Mesendoderm (in vitro differentiated cells): Measurements from ENCODE around the gene TMTC1.

Source experiments
- DNase-seq: peaks from one replicate; pipeline ENCODE4 v3.0.0; 2013
- H2AK5ac ChIP-seq: 2 replicates; pipeline ENCODE4 v1.6.1; 2013; ENCODE audit warnings: low read length, inconsistent platforms
- H2BK120ac ChIP-seq: 2 replicates; pipeline ENCODE4 v1.6.1; 2013; ENCODE audit warnings: low read depth, mild to moderate bottlenecking, low read length, moderate library complexity, mixed read lengths
- H2BK15ac ChIP-seq: replicated peaks from 2 replicates; pipeline ENCODE4 v1.6.1; 2013; ENCODE audit warnings: low read depth, mild to moderate bottlenecking, moderate library complexity
- H2BK5ac ChIP-seq: 2 replicates; pipeline ENCODE4 v1.6.1; 2013; ENCODE audit warnings: low read length, inconsistent platforms
- H3K18ac ChIP-seq: 2 replicates; pipeline ENCODE4 v1.6.1; 2013; ENCODE audit warnings: mild to moderate bottlenecking, low read length, mixed read lengths
- H3K23ac ChIP-seq: one replicate; pipeline ENCODE4 v1.6.1; 2013; ENCODE audit warnings: low read length
- H3K27ac ChIP-seq: 2 replicates; pipeline ENCODE4 v1.5.1; 2013; ENCODE audit warnings: low read depth, mild to moderate bottlenecking, inconsistent platforms, low read length, moderate library complexity
- H3K27me3 ChIP-seq: 2 replicates; pipeline ENCODE4 v1.6.1; 2013; ENCODE audit warnings: low read length, control low read depth, mild to moderate bottlenecking, inconsistent platforms; ENCODE audit not compliant: insufficient read depth, poor library complexity
- H3K36me3 ChIP-seq: 2 replicates; pipeline ENCODE4 v1.6.1; 2013; ENCODE audit warnings: low read length, inconsistent platforms; ENCODE audit not compliant: control insufficient read depth, insufficient read depth
- H3K4ac ChIP-seq: one replicate; pipeline ENCODE4 v1.6.1; 2013; ENCODE audit warnings: low read depth, mild to moderate bottlenecking, low read length, moderate library complexity
- H3K4me1 ChIP-seq: 2 replicates; pipeline ENCODE4 v1.6.1; 2013; ENCODE audit warnings: low read depth, low read length, inconsistent platforms; ENCODE audit not compliant: control insufficient read depth
- H3K4me2 ChIP-seq: 2 replicates; pipeline ENCODE4 v1.6.1; 2013; ENCODE audit warnings: low read length
- H3K4me3 ChIP-seq: 2 replicates; pipeline ENCODE4 v1.5.1; 2013; ENCODE audit warnings: mild to moderate bottlenecking, low read length
- H3K56ac ChIP-seq: one replicate; pipeline ENCODE4 v1.6.1; 2013; ENCODE audit warnings: low read length
- H3K79me1 ChIP-seq: 2 replicates; pipeline ENCODE4 v1.6.1; 2013; ENCODE audit warnings: low read length, inconsistent platforms
- H3K79me2 ChIP-seq: 2 replicates; pipeline ENCODE4 v1.6.1; 2013; ENCODE audit warnings: mild to moderate bottlenecking, low read length; ENCODE audit not compliant: control insufficient read depth, insufficient read depth
- H3K9ac ChIP-seq: 2 replicates; pipeline ENCODE4 v1.6.1; 2013; ENCODE audit warnings: low read length, inconsistent platforms
- H4K5ac ChIP-seq: one replicate; pipeline ENCODE4 v1.6.1; 2013; ENCODE audit warnings: low read length
- H4K8ac ChIP-seq: one replicate; pipeline ENCODE4 v1.6.1; 2013; ENCODE audit warnings: low read depth, mild to moderate bottlenecking, control low read depth, low read length, moderate library complexity
- WGBS: extraction: QIAGEN DNeasy Blood & Tissue Kit; methylation state at CpG from one replicate; pipeline ENCODE4 v1.1.7; 2013; ENCODE audit warnings: low lambda C conversion rate, missing lambda C conversion rate; ENCODE audit not compliant: insufficient coverage; ENCODE audit errors: extremely low coverage; 5-methylcytosine and 5-hydroxymethylcytosine counted together

TMTC1 gene

DNA sequence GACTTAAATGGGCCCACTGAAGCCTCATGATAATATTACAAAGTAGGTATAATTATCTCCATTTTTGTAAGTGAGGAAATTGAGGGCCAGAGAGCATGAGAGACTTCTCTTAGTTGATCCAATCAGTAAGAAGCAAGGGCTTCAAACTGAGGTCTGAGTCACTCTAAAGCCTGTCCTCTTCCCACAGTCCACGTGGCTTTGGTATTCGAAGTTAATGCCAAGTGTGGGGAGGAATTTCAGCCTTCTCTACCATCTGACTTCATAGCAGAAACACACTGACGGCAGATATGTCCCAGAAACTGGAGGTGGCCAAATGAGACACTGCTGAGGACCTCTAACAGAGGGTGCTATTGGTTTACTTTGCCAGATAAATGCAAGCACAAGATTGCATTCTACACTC lies 171.8 kb downstream of the TMTC1 start:
- Histone ChIP-seq H2BK5ac (no peak overlapping the region), H3K4me2 (no peak overlapping the region), H2BK15ac (no peak overlapping the region), H3K4me3 (no peak overlapping the region), H3K4ac (no peak overlapping the region), H3K36me3 (no peaks in the 10 kb centered on the region), H3K9ac (no peak overlapping the region), H3K27me3 (no peaks in the 10 kb centered on the region), H3K23ac (no peak overlapping the region), H2BK120ac (no peak overlapping the region), H4K8ac (no peak overlapping the region), H3K56ac (no peak overlapping the region), H3K79me1 (no peaks in the 10 kb centered on the region), H3K27ac (no peak overlapping the region), H3K79me2 (no peaks in the 10 kb centered on the region), H4K5ac (no peak overlapping the region), H3K18ac (no peak overlapping the region), H2AK5ac (no peak overlapping the region), H3K4me1 (peaks cover 10% of the 10 kb centered on the region)
- peak; percentile 39 for DNase-seq
- no CpG with 5 or more reads among the region's 3 CpGs for whole genome bisulfite sequencing

GRCh38 chr12:29610473-29611170 lies 173.1 kb downstream of the TMTC1 start:
- Histone ChIP-seq H3K9ac (no peak overlapping the region), H2BK15ac (no peak overlapping the region), H3K4me1 (peaks cover 10% of the 10 kb centered on the region), H3K56ac (no peak overlapping the region), H3K18ac (peak overlapping the region; percentile 3), H3K4me2 (no peak overlapping the region), H2BK5ac (no peak overlapping the region), H3K23ac (no peak overlapping the region), H2AK5ac (no peak overlapping the region), H4K5ac (no peak overlapping the region), H3K79me1 (no peaks in the 10 kb centered on the region), H3K27me3 (no peaks in the 10 kb centered on the region), H2BK120ac (no peak overlapping the region), H3K79me2 (no peaks in the 10 kb centered on the region), H3K4me3 (no peak overlapping the region), H3K36me3 (no peaks in the 10 kb centered on the region), H3K27ac (no peak overlapping the region), H4K8ac (no peak overlapping the region), H3K4ac (no peak overlapping the region)
- WGBS, result no CpG with 5 or more reads among the region's 7 CpGs
- peak; percentile 22 for DNase-seq

GRCh38 chr12:29609431-29610215 lies 174.1 kb downstream of the TMTC1 start:
- no peak overlapping the region for H4K8ac ChIP-seq

GRCh38 chr12:29608581-29608980 lies 175.2 kb downstream of the TMTC1 start:
- Histone ChIP-seq H3K27ac (peak overlapping the region; percentile 32), H3K79me2 (no peaks in the 10 kb centered on the region)
- no CpG with 5 or more reads among the region's 7 CpGs for WGBS

More at GRCh38 chr12:29609431-29610215, 174.1 kb downstream of the TMTC1 start:
- Histone ChIP-seq H2AK5ac (no peak overlapping the region), H3K56ac (peak overlapping the region; percentile 69), H3K9ac (no peak overlapping the region), H3K36me3 (no peaks in the 10 kb centered on the region), H3K27ac (no peak overlapping the region), H2BK120ac (no peak overlapping the region), H2BK5ac (peak overlapping the region; percentile 39), H3K27me3 (no peaks in the 10 kb centered on the region), H3K4me2 (no peak overlapping the region), H3K4ac (no peak overlapping the region), H3K4me3 (no peak overlapping the region), H3K79me1 (no peaks in the 10 kb centered on the region), H3K18ac (peak overlapping the region; percentile 2), H3K4me1 (peaks cover 10% of the 10 kb centered on the region), H4K5ac (no peak overlapping the region), H3K23ac (no peak overlapping the region), H3K79me2 (no peaks in the 10 kb centered on the region), H2BK15ac (no peak overlapping the region)
- DNase-seq, result peak; percentile 63
- no CpG with 5 or more reads among the region's 12 CpGs for WGBS

DNA sequence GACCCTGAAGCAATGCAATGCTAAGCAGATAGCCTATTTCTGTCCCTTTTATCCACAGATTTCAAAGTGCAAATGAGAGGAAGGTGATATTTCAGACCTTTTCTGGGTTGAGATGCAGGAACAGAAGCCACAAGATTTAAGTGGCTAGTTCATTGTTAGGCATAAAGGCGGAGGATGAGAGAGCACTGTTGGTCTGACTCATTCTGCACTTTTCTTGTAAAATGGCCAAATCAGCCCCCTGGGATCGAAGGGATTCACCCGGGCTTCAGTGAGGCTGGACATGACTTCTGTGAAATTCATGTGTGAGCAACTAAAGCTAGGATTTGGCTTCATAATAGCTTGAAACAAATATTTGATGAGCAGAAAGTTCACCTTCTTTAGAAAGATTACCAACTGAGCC lies 184.4 kb downstream of the TMTC1 start:
- WGBS, result no CpG with 5 or more reads among the region's 3 CpGs

More at GRCh38 chr12:29608581-29608980, 175.2 kb downstream of the TMTC1 start:
- Histone ChIP-seq H3K27me3 (no peaks in the 10 kb centered on the region), H2AK5ac (no peak overlapping the region), H3K4me3 (no peak overlapping the region), H4K8ac (no peak overlapping the region), H2BK120ac (no peak overlapping the region), H3K79me1 (no peaks in the 10 kb centered on the region), H2BK5ac (peak overlapping the region; percentile 64), H3K56ac (peak overlapping the region; percentile 70), H3K4ac (no peak overlapping the region), H3K4me2 (no peak overlapping the region), H4K5ac (no peak overlapping the region), H3K36me3 (no peaks in the 10 kb centered on the region), H2BK15ac (no peak overlapping the region), H3K9ac (no peak overlapping the region), H3K23ac (no peak overlapping the region), H3K18ac (no peak overlapping the region), H3K4me1 (peaks cover 10% of the 10 kb centered on the region)
- peak; percentile 78 for DNase-seq

More for the DNA sequence above, 184.4 kb downstream of the TMTC1 start:
- Histone ChIP-seq H3K4me2 (no peak overlapping the region), H3K4ac (no peak overlapping the region), H3K4me1 (no peaks in the 10 kb centered on the region), H3K79me2 (no peaks in the 10 kb centered on the region), H3K27ac (no peak overlapping the region), H3K9ac (no peak overlapping the region), H3K27me3 (no peaks in the 10 kb centered on the region), H2BK120ac (no peak overlapping the region), H3K36me3 (no peaks in the 10 kb centered on the region), H3K56ac (no peak overlapping the region), H3K23ac (no peak overlapping the region), H2BK15ac (no peak overlapping the region), H2BK5ac (no peak overlapping the region), H4K8ac (no peak overlapping the region), H3K4me3 (no peak overlapping the region), H2AK5ac (no peak overlapping the region), H3K79me1 (no peaks in the 10 kb centered on the region), H3K18ac (no peak overlapping the region), H4K5ac (no peak overlapping the region)
- no peak for DNase-seq
